ENCODE results near the gene GOLGB1.
"Not testable (repeated sequence)": the region's sequence is repeated elsewhere in the genome, so short reads cannot be mapped to it uniquely, and the experiment has no call there.

Gene GOLGB1

GRCh38 chr3:121739902-121740301 lies 9.6 kb downstream of the GOLGB1 start:
- DNase-seq (ENCODE audit: low read depth): no peak

DNA sequence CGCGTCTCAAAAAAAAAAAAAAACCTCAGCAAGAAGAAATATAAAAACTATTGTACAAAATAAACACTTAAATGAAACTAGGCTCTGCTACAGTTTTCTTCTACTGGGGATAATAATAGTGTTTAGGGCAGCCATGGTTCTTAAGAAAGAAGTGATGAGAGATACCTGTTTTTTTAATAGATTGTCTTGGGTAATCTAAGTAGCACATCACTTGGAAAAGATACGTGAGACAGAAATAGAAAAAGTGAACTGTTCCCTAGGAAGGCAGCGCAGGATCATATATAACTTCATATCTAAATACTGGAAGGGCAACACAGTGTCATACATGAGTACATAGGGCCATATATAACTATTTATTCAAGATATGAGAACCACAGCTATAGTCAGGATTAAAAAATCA lies 11.9 kb downstream of the GOLGB1 start:
- DNase-seq (ENCODE audit: low read depth): no peak

DNA sequence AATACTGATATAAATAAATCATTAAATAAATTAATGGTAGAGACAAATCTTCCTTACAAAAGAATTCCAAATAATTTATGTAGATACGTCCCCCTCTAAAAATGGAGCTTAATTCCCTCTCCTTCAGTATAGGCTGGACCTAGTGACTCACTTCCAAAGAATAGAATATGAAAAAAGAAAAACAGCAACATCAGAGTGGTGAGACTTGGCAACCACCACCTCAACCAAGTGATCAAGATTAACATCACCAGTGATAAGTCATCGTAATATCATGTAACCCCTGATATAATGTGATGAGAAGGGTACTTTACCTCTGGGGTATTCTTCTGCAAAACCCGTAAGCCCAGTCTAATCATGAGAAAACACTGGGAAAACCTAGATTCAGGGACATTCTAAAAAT lies 13.4 kb downstream of the GOLGB1 start:
- DNase-seq (ENCODE audit: low read depth): no peak

DNA sequence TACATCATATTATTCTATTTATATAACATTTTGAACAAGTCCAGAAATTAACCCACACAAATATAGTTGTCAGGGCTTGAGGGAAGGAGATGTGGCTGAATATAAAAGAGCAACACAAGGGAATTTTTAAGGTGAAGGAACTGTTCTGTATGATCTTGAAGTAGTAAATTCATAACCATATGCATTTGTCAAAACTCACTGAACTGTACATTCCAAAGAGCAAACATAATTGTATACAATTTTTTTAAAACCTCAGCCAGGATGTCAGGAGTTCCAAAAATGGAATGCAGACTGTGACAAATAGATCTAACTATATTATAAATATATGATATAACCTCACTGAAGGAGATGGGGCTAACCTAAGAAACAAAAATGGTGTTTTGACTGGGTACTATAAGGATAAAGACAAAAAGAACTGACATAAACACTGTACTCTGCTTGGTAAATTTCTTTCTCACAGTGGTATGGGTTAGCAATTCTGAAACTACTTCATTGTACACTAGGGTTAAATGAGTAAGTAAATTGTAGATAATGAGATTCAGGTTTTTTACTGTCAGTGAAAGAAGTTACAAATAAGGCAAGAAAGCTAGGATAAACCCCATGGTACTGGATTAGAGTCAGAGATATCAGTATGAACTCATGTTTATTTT lies 14.4 kb downstream of the GOLGB1 start:
- DNase-seq (ENCODE audit: low read depth): no peak

GRCh38 chr3:121730940-121731687 lies 18.4 kb downstream of the GOLGB1 start:
- no peak for DNase-seq (ENCODE audit: low read depth)

DNA sequence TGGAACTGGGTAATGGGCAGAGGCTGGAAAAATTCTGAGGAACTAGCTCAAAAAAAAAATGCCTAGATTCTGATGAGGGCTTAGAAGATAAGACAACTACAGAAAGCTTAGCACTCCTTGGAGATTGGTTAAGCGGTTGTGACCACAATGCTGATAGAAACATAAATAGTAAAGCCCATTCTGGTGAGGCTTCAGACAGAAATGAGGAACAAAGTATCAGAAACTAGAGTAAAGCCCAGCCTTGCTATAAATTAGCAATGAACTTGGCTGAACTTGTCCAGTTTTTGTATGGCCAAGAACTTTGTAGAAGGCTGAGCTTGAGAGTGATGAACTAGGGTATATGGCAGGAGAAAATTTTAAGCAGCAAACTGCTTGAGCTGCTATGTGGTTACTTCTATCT lies 25.4 kb downstream of the GOLGB1 start:
- DNase-seq (ENCODE audit: low read depth): no peak

- no peak for DNase-seq (ENCODE audit: low read depth)
Measured at GRCh38 chr3:121723485-121723884, 26.1 kb downstream of the GOLGB1 start.

DNA sequence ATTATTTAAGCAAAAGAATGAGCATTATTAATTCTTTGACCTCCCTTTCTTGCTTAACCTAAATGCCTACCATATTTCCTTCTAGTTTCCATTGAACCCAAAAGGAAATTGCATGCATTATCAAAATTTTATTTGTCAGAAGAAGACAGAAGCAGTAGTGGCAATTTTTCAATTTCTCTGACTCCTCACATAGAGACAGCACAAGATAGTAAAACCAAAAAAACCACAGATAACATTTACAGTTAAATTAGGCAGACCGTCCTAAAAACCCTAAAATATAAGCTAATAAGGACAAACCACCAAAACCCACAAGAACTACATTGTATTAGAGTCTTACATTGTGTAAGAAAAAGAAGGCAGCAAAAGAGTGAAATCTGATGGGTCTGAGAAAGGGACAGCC lies 27.1 kb downstream of the GOLGB1 start:
- DNase-seq (ENCODE audit: low read depth): no peak

DNA sequence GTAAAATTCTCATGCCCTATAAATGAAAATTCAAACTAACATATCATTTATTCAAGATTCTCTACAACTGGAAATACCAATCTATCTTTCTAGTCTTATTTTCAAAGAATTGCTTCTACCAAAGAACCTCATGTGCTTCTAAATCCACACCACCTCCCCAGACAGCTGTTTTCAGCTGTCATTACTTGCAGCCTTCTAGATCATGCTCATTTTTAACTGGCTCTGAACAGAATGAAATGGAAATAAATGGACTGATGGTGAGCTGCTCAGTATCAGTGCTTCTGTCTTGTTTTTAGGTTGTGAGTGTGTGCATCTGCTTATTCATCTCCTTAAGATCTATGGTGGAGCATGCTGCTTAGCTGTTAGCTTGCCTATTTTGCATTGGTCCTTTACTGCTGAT lies 29.4 kb downstream of the GOLGB1 start:
- no peak for DNase-seq (ENCODE audit: low read depth)

DNA sequence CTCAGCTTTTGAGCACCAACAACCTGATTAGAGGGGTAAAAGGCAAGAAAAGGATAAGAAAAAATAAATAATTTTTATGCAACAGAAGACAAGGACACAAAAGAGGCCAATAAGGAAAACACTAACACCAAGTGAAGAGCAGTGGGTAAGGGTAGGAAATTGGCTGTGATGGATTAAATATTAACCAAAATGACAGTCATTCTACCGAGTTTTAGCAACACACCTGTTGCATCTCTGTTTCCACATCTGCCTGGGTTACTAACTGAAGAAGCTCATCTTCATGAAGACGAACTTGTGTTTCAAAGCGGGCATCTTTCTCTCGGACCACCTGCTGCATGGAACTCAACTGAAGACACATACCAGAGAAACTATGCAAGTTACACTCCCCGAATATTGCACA lies 30.1 kb downstream of the GOLGB1 start:
- no peak for DNase-seq (ENCODE audit: low read depth)

DNA sequence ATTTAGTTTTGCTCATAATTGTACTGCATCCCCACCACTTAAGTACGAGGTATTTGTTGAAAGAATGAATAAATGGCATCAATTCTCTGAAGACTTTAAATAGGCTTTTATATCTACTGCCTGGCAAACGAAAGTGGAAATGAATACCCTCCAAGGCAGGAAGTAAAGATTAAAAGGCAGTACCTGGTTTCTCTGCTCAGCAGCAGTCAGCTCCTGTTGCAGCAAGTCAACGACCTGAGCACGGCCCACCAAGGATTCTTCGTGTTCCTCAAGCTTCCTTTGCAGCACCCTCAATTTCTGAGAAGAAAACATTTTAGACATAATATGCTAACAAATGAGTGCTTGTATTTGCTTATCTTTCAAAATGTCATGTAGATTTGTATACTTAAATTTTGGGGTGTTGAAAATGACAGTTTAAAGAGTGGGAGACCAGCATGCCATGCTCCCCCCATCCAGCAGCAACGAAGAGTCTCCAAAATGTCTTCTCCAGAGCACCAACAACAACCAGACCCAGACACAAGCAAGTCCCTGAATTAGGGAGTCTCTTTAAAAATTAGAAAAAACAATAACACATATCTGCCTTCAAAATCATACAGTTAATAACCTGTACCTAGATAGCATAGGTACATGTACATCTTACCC lies 31.2 kb downstream of the GOLGB1 start:
- no peak for DNase-seq (ENCODE audit: low read depth)

- no peak for DNase-seq (ENCODE audit: low read depth)
Measured at GRCh38 chr3:121710347-121710746, 39.2 kb downstream of the GOLGB1 start.

DNA sequence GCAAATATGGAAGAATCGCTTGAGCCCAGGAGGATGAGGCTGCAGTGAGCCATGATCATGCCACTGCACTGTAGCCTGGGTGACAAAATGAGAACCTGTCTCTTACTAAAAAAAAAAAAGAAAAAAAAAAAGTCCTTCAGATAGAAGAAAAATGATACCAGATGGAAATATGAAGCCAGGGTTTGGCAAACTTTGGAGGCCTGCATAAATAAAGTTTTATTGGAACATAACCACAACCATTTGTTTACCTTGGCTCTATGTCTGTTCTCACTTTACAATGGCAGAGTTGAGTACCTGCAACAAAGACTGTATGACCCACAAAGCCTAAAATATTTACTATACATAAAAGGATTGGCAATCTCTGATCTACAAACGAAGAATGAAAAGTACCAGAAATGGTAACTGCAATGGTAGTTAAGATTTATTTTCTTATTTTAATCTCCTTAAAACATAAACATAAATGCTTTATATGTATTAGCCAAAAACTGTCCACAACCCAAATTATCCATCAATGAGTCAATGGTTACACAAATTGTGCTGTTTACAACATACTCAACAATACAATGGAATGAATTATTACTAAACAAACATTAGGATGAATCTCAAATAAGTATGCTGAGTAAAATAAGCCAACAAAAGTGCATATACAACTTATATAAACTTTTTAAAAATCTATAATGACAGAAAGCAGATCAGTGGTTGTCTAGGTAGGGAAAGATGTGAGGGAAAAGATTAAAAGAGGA lies 41.8 kb downstream of the GOLGB1 start:
- no peak for DNase-seq (ENCODE audit: low read depth)

DNA sequence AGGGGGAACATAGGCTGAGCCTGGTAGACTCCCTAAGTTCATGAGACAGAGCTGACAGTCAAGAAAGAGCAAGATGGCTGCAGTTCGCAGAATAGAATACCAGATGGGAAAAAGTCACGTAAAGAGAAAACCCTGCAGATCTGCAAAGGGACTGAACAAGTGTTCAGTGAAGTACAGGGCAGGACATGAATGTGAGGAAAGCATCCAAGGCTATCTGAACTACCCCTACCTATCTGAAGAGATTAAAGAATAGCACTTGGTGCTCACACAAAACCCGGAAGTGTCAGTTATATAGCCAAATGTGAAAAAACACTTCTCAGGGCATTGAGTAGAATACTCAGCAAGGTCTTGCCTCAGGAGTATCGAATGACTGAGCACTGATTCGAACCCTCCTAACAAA lies 44.0 kb downstream of the GOLGB1 start:
- DNase-seq (ENCODE audit: low read depth): no peak

DNA sequence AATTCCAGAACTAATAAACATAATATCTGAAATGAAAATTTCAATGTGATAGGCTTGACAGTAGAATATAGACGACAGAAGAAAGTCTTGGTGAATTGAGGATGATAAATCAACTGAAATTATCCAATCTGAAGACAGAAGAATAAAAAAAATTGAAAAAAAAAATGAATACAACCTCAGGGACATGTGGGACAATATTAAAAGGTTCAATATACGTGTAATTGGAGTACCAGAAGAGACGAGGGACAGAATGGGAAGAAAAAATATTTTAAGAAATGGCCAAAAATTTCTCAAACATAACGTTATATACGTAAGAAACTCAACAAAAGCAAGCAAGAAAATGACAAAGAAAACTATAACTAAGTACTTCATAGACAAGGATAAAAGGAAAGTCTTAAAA lies 45.6 kb downstream of the GOLGB1 start:
- DNase-seq (ENCODE audit: low read depth): no peak

DNA sequence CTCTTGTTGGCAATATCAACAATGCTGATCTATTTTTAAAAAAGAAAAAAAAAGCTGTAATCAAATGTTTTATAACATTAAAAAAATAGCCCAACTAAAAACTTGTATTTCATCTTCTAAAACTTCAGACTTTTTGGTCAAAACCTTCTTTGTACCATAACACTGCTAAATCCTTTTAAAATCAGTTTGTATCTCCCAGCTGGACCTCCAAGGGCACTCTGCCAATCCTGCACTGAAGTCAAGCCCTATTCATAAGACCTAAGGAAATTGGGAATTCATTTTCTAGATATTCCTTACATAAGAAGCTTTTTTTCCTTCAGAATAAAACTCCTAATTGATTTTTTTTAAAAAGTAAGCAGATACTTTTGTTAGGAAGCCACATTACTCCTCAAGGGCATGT lies 50.6 kb downstream of the GOLGB1 start:
- DNase-seq (ENCODE audit: low read depth): no peak

- DNase-seq (ENCODE audit: low read depth): no peak
Measured at GRCh38 chr3:121698476-121698875, 51.1 kb downstream of the GOLGB1 start.

- DNase-seq (ENCODE audit: low read depth): no peak
Measured at GRCh38 chr3:121696186-121696585, 53.4 kb downstream of the GOLGB1 start.

DNA sequence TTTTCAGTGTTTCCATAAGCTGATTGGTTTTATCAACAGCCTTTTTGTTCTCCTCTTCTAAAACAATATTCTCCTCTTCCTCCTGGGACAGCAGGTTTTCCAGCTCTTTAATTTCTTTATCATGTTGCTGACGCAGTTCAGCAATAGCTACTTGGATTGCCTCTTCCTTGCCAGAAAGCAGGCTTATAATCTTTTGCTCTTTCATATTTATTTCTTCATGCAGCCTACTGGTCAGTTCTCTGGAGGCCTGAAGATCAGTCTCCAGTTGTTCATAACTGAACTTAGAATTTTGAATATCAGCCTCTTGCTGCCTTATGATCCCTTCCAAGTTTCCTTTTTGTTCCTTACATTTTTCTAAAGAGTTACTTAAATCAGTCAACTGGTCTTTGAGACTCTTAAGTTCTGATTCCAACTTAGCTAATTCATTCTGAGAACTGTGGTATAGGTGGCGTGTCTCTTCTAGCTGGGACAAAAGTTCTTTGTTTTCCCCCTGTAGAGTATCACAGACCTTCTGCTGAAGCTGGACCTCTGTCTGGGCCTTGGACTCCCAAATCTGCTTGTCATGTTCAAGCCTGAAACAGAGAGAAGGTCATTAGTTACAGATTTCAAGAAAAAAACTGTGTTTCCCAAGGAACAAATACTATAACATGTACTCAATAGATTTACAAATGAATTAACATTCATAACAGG lies 57.4 kb downstream of the GOLGB1 start:
- no peak for DNase-seq (ENCODE audit: low read depth)

DNA sequence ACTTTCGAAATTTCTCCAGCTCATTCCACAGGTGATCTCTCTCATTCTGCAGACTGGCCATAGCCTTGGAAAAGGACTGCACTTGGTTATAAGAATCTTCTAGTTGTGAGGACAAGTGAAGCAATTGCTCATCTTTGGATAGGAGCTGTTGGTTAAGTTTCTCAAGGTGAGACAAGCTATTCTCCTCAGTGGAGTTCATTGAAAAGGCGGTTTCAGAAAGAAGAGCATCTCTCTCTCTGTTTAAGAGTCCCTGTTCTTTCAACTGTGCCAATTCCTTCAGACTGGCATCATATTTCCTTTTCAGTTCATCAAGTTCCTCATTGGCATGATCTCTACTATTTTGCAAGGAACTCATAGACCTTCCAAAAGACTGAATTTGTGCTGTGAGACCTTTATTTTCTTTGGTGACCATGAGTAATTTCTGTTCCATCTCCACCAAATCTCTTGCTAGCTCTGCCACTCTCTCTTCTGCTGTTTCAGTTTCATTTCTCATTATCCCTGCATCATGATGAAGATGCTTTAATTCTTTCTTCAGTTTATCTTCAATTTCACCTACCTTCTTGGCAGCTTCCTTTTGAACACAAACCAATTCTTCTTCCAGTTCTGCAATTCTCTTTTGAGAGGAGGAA lies 58.6 kb downstream of the GOLGB1 start:
- no peak for DNase-seq (ENCODE audit: low read depth)

GRCh38 chr3:121688747-121689146 lies 60.8 kb downstream of the GOLGB1 start:
- DNase-seq (ENCODE audit: low read depth): not testable (repeated sequence)

- no peak for DNase-seq (ENCODE audit: low read depth)
Measured at GRCh38 chr3:121681792-121682191, 67.7 kb downstream of the GOLGB1 start.
